NCI-H2029 (cell line): ENCODE data around the gene METTL8.
"Not testable (repeated sequence)": the region's sequence is repeated elsewhere in the genome, so short reads cannot be mapped to it uniquely, and the experiment has no call there.

Experiments
- DNase-seq: peaks from one replicate; lab custom pipeline; 2025; lab: John Stamatoyannopoulos, UW

The METTL8 gene

GRCh38 chr2:171345971-171346722, 87.6 kb downstream of the METTL8 start:
- DNase-seq, result no peak

GRCh38 chr2:171344182-171344581, 89.6 kb downstream of the METTL8 start:
- no peak for DNase-seq

GRCh38 chr2:171342067-171342413, 91.8 kb downstream of the METTL8 start:
- DNase-seq, result no peak

GRCh38 chr2:171341394-171342066, 92.3 kb downstream of the METTL8 start:
- DNase-seq, result no peak

- no peak for DNase-seq
These were observed 98.8 kb downstream of the METTL8 start for GRCh38 chr2:171334946-171335345.

GRCh38 chr2:171334171-171334570, 99.6 kb downstream of the METTL8 start:
- DNase-seq, result no peak

- no peak for DNase-seq
These were observed 103.4 kb downstream of the METTL8 start for GRCh38 chr2:171330155-171330956.

GRCh38 chr2:171327043-171327496, 106.7 kb downstream of the METTL8 start:
- DNase-seq, result no peak

- DNase-seq, result no peak
These were observed 107.8 kb downstream of the METTL8 start for GRCh38 chr2:171325886-171326585.

- no peak for DNase-seq
These were observed 109.7 kb downstream of the METTL8 start for GRCh38 chr2:171323971-171324528.

GRCh38 chr2:171322928-171323327, 110.9 kb downstream of the METTL8 start:
- DNase-seq, result no peak

- DNase-seq, result no peak
These were observed 113.1 kb downstream of the METTL8 start for GRCh38 chr2:171320731-171321130.

- DNase-seq, result no peak
These were observed 113.6 kb downstream of the METTL8 start for GRCh38 chr2:171320208-171320621.

- no peak for DNase-seq
These were observed 114.5 kb downstream of the METTL8 start for GRCh38 chr2:171319164-171319810.

- no peak for DNase-seq
These were observed 115.3 kb downstream of the METTL8 start for GRCh38 chr2:171318463-171318934.

GRCh38 chr2:171317492-171318125, 116.2 kb downstream of the METTL8 start:
- no peak for DNase-seq

GRCh38 chr2:171316755-171317337, 116.9 kb downstream of the METTL8 start:
- DNase-seq, result no peak

GRCh38 chr2:171316220-171316619, 117.6 kb downstream of the METTL8 start:
- no peak for DNase-seq

- no peak for DNase-seq
These were observed 118.0 kb downstream of the METTL8 start for GRCh38 chr2:171315781-171316180.

GRCh38 chr2:171312182-171312581, 121.6 kb downstream of the METTL8 start:
- DNase-seq, result not testable (repeated sequence)
